Bronchial epithelial cell (primary cell): ENCODE data around the gene IGFLR1. TPM values are rescaled to one million over a fixed set of nuclear protein-coding genes. Genes with fewer than 3 reads are reported as not detected.
A peak's percentile ranks its signal among the peaks of the same experiment; 100 is the strongest.

Experiments
- DNase-seq: peaks from one replicate; pipeline ENCODE4 v3.0.0-alpha.2; 2010; ENCODE audit warnings: low read depth
- FAIRE-seq: peaks from 2 replicates; lab custom pipeline; 2011; peaks lifted over from hg19 to GRCh38; lab: Jason Lieb, UNC
- H3K27me3 ChIP-seq: 2 replicates; pipeline ENCODE4 v1.5.1; 2011; ENCODE audit warnings: low read length; ENCODE audit not compliant: control insufficient read depth, insufficient read depth
- H3K36me3 ChIP-seq: 2 replicates; pipeline ENCODE4 v1.5.1; 2011; ENCODE audit warnings: low read length; ENCODE audit not compliant: control insufficient read depth, insufficient read depth
- H3K4me3 ChIP-seq: 2 replicates; pipeline ENCODE4 v1.5.1; 2011; ENCODE audit warnings: mild to moderate bottlenecking, low read depth, low read length, control low read depth
- CTCF ChIP-seq: IDR thresholded peaks from 2 replicates; pipeline ENCODE4 v1.5.1; 2011; ENCODE audit warnings: mild to moderate bottlenecking, moderate library complexity, low read length, control low read depth, inconsistent platforms; ENCODE audit not compliant: insufficient read depth, severe bottlenecking
- total RNA-seq: library from RNA; depleted of rRNA; stranded (reverse); fragments of >200 nt; gene quantifications from 2 replicates; pipeline ENCODE4 v1.2.1, GENCODE V29; 2014

IGFLR1 gene
- total RNA-seq, 1 donor from 2014 or later = 0.26 TPM

DNA sequence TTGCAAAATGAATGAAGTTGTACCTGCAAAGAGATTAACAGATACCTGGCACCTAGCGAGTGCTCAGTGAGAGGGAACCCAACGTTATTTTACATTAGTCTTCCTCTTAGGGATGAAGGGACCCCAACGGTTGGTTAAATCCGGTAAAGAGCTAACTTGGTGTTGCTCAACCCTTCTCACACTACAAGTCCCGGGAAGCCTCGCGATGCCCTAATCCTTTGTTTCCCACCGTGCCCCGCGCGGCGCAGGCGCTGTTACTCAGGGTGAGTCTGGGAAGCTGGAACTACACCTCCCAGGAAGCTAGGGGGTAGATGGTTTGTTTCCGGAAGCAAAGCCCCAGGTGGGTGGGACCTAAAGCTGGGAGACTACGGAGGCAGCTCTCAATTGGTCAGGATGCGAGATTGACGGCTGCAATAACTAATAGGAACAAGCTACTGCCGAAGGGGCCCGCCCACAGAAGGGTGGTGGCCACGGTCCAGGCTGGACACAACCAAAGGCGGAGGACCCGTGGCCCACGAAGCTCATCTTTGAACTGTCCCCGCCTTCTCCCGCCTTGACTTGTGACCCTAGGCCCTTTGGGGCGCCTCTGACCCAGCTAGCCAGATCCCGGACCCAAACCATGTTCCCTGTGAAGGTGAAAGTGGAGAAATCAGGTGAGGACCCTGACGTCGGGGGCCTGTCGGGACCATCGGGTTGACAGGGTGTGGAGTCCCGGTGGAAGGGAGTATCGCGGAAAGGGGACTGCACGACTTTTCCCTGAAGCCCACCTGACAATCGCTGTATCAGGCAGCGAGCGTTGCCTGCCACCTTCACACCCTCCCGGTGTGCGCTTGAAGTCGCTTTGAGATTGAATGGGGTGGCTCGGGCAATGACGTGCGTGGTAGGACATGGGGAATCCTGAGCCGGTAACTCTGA lies 6.1 kb upstream of the IGFLR1 start, which contains the start of gene LIN37:
TSS of gene LIN37 (plus strand) at position 471 of the 915 bp plus-strand sequence. CDS start at position 620, 149 bp downstream.
- FAIRE-seq = peak; percentile 23

DNA sequence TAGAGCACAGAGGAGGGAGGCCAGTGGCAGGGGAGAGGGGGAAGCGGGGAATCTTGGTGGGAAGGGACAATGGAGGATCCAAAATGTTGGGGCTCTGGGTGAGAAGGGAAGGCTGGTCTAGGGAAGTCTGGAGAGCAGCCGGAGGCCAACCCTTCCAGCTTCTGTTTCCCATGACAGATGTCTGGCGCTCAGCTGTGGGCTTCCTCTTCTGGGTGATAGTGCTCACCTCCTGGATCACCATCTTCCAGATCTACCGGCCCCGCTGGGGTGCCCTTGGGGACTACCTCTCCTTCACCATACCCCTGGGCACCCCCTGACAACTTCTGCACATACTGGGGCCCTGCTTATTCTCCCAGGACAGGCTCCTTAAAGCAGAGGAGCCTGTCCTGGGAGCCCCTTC lies 4.3 kb upstream of the IGFLR1 start:
- FAIRE-seq (no peak), DNase-seq (no peak)
- Histone ChIP-seq H3K27me3 (no peaks in the 10 kb centered on the region), H3K4me3 (no peak overlapping the region), H3K36me3 (peaks cover 4% of the 10 kb centered on the region)
- no peak for TF ChIP-seq CTCF

More for the DNA sequence above, 6.1 kb upstream of the IGFLR1 start, which contains the start of gene LIN37:
- no peak for TF ChIP-seq CTCF
- no peaks in the 10 kb centered on the region for H3K27me3 ChIP-seq
- H3K36me3 ChIP-seq = peaks cover 11% of the 10 kb centered on the region
- DNase-seq = peak; percentile 99
- peak within 1 kb of the TSS; percentile 82 for H3K4me3 ChIP-seq

DNA sequence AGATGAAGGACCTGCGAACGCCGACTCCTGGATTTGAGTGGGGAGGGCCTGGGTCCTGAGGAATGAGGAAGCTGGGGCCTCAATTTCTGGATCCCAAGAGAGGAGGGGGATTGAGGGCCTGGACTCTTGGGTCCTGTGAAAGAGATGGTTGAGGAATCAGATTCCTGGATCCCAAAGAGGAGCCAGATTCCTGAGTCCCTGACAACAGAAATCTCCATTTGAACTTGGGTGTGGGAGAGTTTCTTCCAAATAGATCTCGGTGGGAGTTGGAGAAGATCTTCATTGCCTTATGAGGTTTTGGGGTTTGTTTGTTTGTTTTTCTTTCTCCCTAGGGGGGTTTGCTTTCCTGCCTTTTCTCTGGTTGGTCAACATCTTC lies 3.8 kb upstream of the IGFLR1 start:
- H3K36me3 ChIP-seq = peaks cover 4% of the 10 kb centered on the region
- no peak for TF ChIP-seq CTCF
- no peak for FAIRE-seq

DNA sequence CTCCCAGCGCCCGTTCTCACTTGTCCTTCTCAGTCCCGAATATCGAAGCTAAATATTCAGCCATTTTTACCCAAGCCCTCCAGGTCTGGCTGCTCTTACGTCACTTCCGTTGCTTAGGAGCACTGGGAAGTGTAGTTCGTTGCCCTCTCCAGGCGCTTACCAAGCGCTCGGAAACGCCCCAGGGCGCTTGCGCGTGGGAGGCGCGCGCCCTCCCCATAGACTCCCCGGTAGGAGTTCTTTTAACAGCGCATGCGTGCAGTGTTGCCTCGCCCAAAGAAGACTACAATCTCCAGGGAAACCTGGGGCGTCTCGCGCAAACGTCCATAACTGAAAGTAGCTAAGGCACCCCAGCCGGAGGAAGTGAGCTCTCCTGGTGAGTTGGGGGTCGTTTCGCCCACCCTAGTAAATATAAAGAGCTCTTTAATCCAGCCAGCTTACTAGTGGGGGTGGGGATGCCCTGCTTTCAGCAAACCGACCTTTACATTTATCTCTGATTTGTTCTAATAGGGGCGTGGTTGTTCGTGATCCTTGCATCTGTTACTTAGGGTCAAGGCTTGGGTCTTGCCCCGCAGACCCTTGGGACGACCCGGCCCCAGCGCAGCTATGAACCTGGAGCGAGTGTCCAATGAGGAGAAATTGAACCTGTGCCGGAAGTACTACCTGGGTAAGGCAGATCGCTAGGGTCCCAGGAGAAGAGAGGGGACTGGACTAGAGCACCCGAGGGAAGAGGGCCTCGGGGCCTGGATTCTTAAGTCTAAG lies 3.3 kb upstream of the IGFLR1 start, which contains the start of the genes PSENEN and U2AF1L4:
TSS of gene PSENEN (plus strand) at position 324 of the 759 bp plus-strand sequence. CDS start at position 604, 280 bp downstream.
TSS of gene U2AF1L4 (minus strand) at position 91 of the 759 bp plus-strand sequence. CDS start at position 64, 27 bp downstream.
- DNase-seq (peak; percentile 98), FAIRE-seq (no peak)
- Histone ChIP-seq H3K27me3 (no peaks in the 10 kb centered on the region), H3K4me3 (peak within 1 kb of the TSS; percentile 85), H3K36me3 (peaks cover 4% of the 10 kb centered on the region)
- no peak for TF ChIP-seq CTCF

More for the DNA sequence above, 3.8 kb upstream of the IGFLR1 start:
- no peak for DNase-seq
- no peaks in the 10 kb centered on the region for H3K27me3 ChIP-seq
- H3K4me3 ChIP-seq = peak overlapping the region; percentile 85

DNA sequence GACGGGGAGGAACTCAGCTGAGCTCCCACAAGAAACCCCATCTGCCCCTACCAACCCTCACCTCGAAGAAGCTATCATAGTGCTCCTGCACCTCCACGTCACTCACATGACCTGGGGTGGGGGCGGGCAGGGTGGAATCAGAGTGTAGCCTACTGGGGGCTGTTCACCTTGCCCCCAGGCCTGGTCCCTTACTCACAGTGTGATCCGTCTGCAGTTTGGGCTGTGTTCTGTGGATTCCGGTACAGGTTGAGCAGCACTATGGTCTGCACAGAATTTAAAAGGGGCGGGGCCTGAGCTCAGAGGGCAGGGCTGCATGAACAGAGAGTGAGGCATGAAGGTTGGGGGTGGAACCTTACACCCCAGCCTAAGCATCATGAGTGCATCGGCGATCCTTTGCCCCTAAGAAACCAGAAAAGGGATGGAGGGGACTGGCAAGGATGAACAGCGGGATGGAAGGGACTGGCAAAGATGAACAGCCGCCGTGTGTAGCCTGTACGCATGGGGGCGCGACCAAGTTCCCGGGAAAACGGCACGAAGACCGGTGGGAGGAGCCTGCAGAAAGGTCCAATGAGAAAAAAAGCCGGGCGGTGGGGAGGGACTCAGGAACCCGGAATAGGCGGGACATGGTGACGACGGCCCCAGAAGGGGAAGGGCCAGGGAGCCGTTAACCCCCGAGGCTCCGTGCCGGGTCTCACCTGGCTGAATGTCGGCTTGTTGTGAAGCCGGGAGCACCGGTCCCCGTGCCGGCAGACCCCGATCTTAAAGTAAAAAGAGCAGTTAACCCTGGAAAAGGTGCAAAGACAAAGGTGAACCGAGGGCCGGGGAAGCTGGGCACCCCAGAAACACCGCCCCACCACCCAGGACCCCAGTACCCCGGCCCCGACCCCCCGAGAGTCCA lies 2.4 kb upstream of the IGFLR1 start:
- FAIRE-seq = no peak
- DNase-seq = peak; percentile 88
- Histone ChIP-seq H3K27me3 (no peaks in the 10 kb centered on the region), H3K36me3 (peaks cover 2% of the 10 kb centered on the region), H3K4me3 (peak overlapping the region; percentile 85)
- peak; percentile 56 for TF ChIP-seq CTCF
